B cell (primary cell): ENCODE measurements around the gene RNF19B. TPM values are rescaled to one million over a fixed set of nuclear protein-coding genes. Genes with fewer than 3 reads are reported as not detected.
A peak's percentile ranks its signal among the peaks of the same experiment; 100 is the strongest.

ENCODE experiments used
- ATAC-seq: fragments of 200-7000 bp; cut with Tn5 transposase; one replicate; pipeline ENCODE4 v1.10.0; 2021; ENCODE audit warnings: low read depth, mild to moderate bottlenecking, moderate number of reproducible peaks, moderate library complexity
- CTCF ChIA-PET: fragments of 350-600 bp; sonication (Branson Sonifier 250); formaldehyde crosslinking; loops from one replicate; lab custom pipeline; 2021; ENCODE audit warnings: antibody characterized with exemption, inconsistent platforms; lab: Charles Lee
- POLR2A ChIA-PET: fragments of 350-600 bp; sonication (Branson Sonifier 250); formaldehyde crosslinking; loops from one replicate; lab custom pipeline; 2021; ENCODE audit warnings: antibody characterized with exemption; lab: Charles Lee
- DNase-seq: peaks from one replicate; pipeline ENCODE4 v3.0.0; 2013
- H2AFZ ChIP-seq: 2 replicates; pipeline ENCODE4 v1.6.1; 2012; ENCODE audit warnings: mild to moderate bottlenecking, low read depth, low read length; ENCODE audit not compliant: insufficient read depth, poor library complexity, severe bottlenecking
- H3K27ac ChIP-seq, 2 donors: 1 replicate in 1 of 2; 2 replicates in 1 of 2; pipeline ENCODE4 v1.5.1; 2012 to 2013; ENCODE audit warnings: low read length in 2 of 2, mild to moderate bottlenecking in 2 of 2, moderate library complexity in 1 of 2
- H3K27me3 ChIP-seq, 4 experiments: fragments of 200-600 bp in 1 of 4; sonication (generic) in 1 of 4; replicated peaks in 1 of 4; 1 replicate in 2 of 4; 2 replicates in 2 of 4; pipeline versions ENCODE4 v1.6.1 to v1.7.0; 2013 to 2016; ENCODE audit warnings: low read length in 3 of 4, mild to moderate bottlenecking in 2 of 4, mixed read lengths in 1 of 4, moderate library complexity in 1 of 4; ENCODE audit not compliant: insufficient read depth in 4 of 4, control insufficient read depth in 3 of 4; ENCODE audit errors: control extremely low read depth in 1 of 4
- H3K36me3 ChIP-seq, 2 experiments: replicated peaks in 1 of 2; 1 replicate in 1 of 2; 2 replicates in 1 of 2; pipeline versions ENCODE4 v1.6.1 to v1.7.1; 2013; ENCODE audit warnings: low read length in 1 of 2; ENCODE audit not compliant: insufficient read depth in 2 of 2, control insufficient read depth in 1 of 2; ENCODE audit errors: control extremely low read depth in 1 of 2, extremely low read depth in 1 of 2
- H3K4me1 ChIP-seq, 2 donors: fragments of 200-600 bp in 1 of 2; sonication (generic) in 1 of 2; 1 replicate in 1 of 2; 2 replicates in 1 of 2; pipeline versions ENCODE4 v1.5.1 to v1.6.1; 2013 to 2017; ENCODE audit warnings: low read length in 2 of 2; ENCODE audit not compliant: control insufficient read depth in 2 of 2, insufficient read depth in 2 of 2
- H3K4me2 ChIP-seq: replicated peaks from 2 replicates; pipeline ENCODE3; 2012; ENCODE audit warnings: mild to moderate bottlenecking, low read depth, low read length; ENCODE audit not compliant: poor library complexity, severe bottlenecking
- H3K4me3 ChIP-seq, 5 experiments: fragments of 200-600 bp in 1 of 5; sonication (generic) in 1 of 5; 1 replicate in 3 of 5; 2 replicates in 2 of 5; pipeline versions ENCODE4 v1.5.1 to v1.7.0; 2011 to 2016; ENCODE audit warnings: low read length in 4 of 5, mild to moderate bottlenecking in 4 of 5, low read depth in 2 of 5, control low read depth in 1 of 5, moderate library complexity in 1 of 5; ENCODE audit not compliant: insufficient read depth in 1 of 5; ENCODE audit errors: control extremely low read depth in 1 of 5, extremely low read depth in 1 of 5
- H3K79me2 ChIP-seq: fragments of 200-600 bp; sonication (generic); one replicate; pipeline ENCODE4 v1.6.0; 2016; ENCODE audit warnings: low read length; ENCODE audit not compliant: control insufficient read depth, insufficient read depth
- H3K9ac ChIP-seq: fragments of 200-600 bp; sonication (generic); 2 replicates; pipeline ENCODE4 v1.6.1; 2017; ENCODE audit warnings: mild to moderate bottlenecking, low read length, moderate library complexity
- H3K9me3 ChIP-seq, 3 donors: one replicate each; pipeline versions ENCODE4 v1.6.1 to v1.7.1; 2013; ENCODE audit warnings: low read length in 2 of 3; ENCODE audit not compliant: control insufficient read depth in 2 of 3, insufficient read depth in 1 of 3; ENCODE audit errors: control extremely low read depth in 1 of 3
- H4K20me1 ChIP-seq: 2 replicates; pipeline ENCODE4 v1.6.0; 2012; ENCODE audit warnings: mild to moderate bottlenecking, low read length; ENCODE audit not compliant: insufficient read depth, control insufficient read depth, poor library complexity, severe bottlenecking
- H3K27ac Mint-ChIP-seq: one replicate; pipeline ENCODE4 v1.8.0; 2021; ENCODE audit warnings: mixed read lengths
- H3K27me3 Mint-ChIP-seq: one replicate; pipeline ENCODE4 v1.8.0; 2021; ENCODE audit warnings: mixed read lengths
- H3K4me1 Mint-ChIP-seq: one replicate; pipeline ENCODE4 v1.8.0; 2021; ENCODE audit warnings: mixed read lengths
- H3K4me3 Mint-ChIP-seq: one replicate; pipeline ENCODE4 v1.8.0; 2021; ENCODE audit warnings: mixed read lengths
- H3K9me3 Mint-ChIP-seq: one replicate; pipeline ENCODE4 v1.8.0; 2022; ENCODE audit warnings: mixed read lengths; ENCODE audit not compliant: insufficient read depth
- CTCF ChIP-seq: fragments of 200-600 bp; IDR thresholded peaks from one replicate; pipeline ENCODE4 v1.8.0; 2022; ENCODE audit warnings: antibody characterized with exemption, mild to moderate bottlenecking
- EZH2 ChIP-seq: IDR thresholded peaks from 2 replicates; pipeline ENCODE4 v1.6.1; 2012; ENCODE audit warnings: borderline replicate concordance, low read depth, mild to moderate bottlenecking, moderate library complexity, low read length; ENCODE audit not compliant: insufficient read depth, poor library complexity, severe bottlenecking
- WGBS: methylation state at CpG from one replicate; pipeline ENCODE4 v1.1.5; 2013; ENCODE audit warnings: missing lambda C conversion rate; ENCODE audit not compliant: insufficient coverage; 5-methylcytosine and 5-hydroxymethylcytosine counted together
- intact Hi-C: fragments of 100-400 bp; cut with micrococcal nuclease; formaldehyde crosslinking; loops from one replicate; pipeline ENCODE4 v1.10.0; 2022
- polyA plus RNA-seq: library from polyadenylated mRNA; depleted of rRNA; stranded (reverse); fragments of >200 nt; gene quantifications from 2 replicates; pipeline ENCODE4 v1.2.3, GENCODE V29; 2012
- total RNA-seq, 2 donors: library from RNA; stranded (reverse); fragments of 120-200 nt in 1 of 2; gene quantifications; 1 replicate in 1 of 2; 2 replicates in 1 of 2; pipeline versions ENCODE4 v1.2.3 to v1.2.4, GENCODE V29; 2013 to 2022

The RNF19B gene
- total and polyA plus RNA-seq, 2 donors (not counting 1 experiment from before 2014, with no cell fraction given) = 29.9 to 40.3 TPM

GRCh38 chr1:32991819-32992488, 27.3 kb upstream of the RNF19B start:
- no peak for TF ChIP-seq EZH2
- no peak for TF ChIP-seq CTCF
- Histone ChIP-seq H3K27ac (peak overlapping the region; percentile 63 to 88), H3K4me3 (peak overlapping the region in 2 of 5 experiments; percentile 14 to 45), H3K4me2 (peak overlapping the region; percentile 74), H3K79me2 (no peaks in the 10 kb centered on the region), H3K36me3 (no peaks in the 10 kb centered on the region), H3K9me3 (no peaks in the 10 kb centered on the region), H3K9ac (peak overlapping the region; percentile 43), H3K4me1 (peaks cover 51 to 53% of the 10 kb centered on the region in 2 donors), H4K20me1 (no peaks in the 10 kb centered on the region), H3K27me3 (no peaks in the 10 kb centered on the region), H2AFZ (peak overlapping the region; percentile 20)
- H3K27ac Mint-ChIP-seq = peak overlapping the region; percentile 98
- WGBS = 47% methylated on average over 9 of the region's 9 CpGs
- H3K4me3 Mint-ChIP-seq = peak overlapping the region; percentile 74
- ATAC-seq (no peak), DNase-seq (no peak)
- no peaks in the 10 kb centered on the region for H3K9me3 Mint-ChIP-seq
- CTCF ChIA-PET = interaction anchor here (0.6 to 3.2 kb wide), 12 partner anchors 10 to 1023 kb away, joined by 3 to 32 read pairs (median 4); no protein-coding TSS in a partner anchor
- H3K27me3 Mint-ChIP-seq = no peaks in the 10 kb centered on the region
- POLR2A ChIA-PET = interaction anchor here (0.5 to 3.6 kb wide), 6 partner anchors 9 to 701 kb away, joined by 3 to 34 read pairs (median 5); partner anchors contain the start of gene RNF19B
- intact Hi-C loops = loop anchor here (1.0 to 5.0 kb wide), 4 partner anchors 11 to 45 kb away; partner anchors contain the start of genes AK2 and RNF19B
- peaks cover 56% of the 10 kb centered on the region for H3K4me1 Mint-ChIP-seq

GRCh38 chr1:32991386-32991785, 26.8 kb upstream of the RNF19B start:
- DNase-seq (no peak), ATAC-seq (no peak)
- H4K20me1 ChIP-seq = no peaks in the 10 kb centered on the region
- H3K9ac ChIP-seq = peak overlapping the region; percentile 43
- H3K36me3 ChIP-seq = no peaks in the 10 kb centered on the region
- intact Hi-C loops = loop anchor here (5.0 kb wide), 1 partner anchor 44 kb away; no protein-coding TSS in a partner anchor
- H3K27me3 Mint-ChIP-seq = no peaks in the 10 kb centered on the region
- H3K79me2 ChIP-seq = no peaks in the 10 kb centered on the region
- CTCF ChIA-PET = interaction anchor here (1.0 to 3.2 kb wide), 3 partner anchors 13 to 57 kb away, joined by 3 to 32 read pairs (median 19); no protein-coding TSS in a partner anchor
- H3K4me1 ChIP-seq = peaks cover 51 to 53% of the 10 kb centered on the region in 2 donors
- peak overlapping the region; percentile 74 for H3K4me3 Mint-ChIP-seq
- peak overlapping the region; percentile 98 for H3K27ac Mint-ChIP-seq
- H3K4me3 ChIP-seq = peak overlapping the region in 1 of 5 experiments; percentile 45
- H3K4me2 ChIP-seq = peak overlapping the region; percentile 74
- H2AFZ ChIP-seq = peak overlapping the region; percentile 20
- peak overlapping the region; percentile 63 to 88 for H3K27ac ChIP-seq
- H3K9me3 Mint-ChIP-seq = no peaks in the 10 kb centered on the region
- H3K4me1 Mint-ChIP-seq = peaks cover 54% of the 10 kb centered on the region
- no peak for TF ChIP-seq CTCF
- TF ChIP-seq EZH2 = no peak
- no peaks in the 10 kb centered on the region for H3K9me3 ChIP-seq
- POLR2A ChIA-PET = interaction anchor here (3.6 kb wide), 1 partner anchor 27 kb away, joined by 34 read pairs; the partner anchor contains the start of gene RNF19B
- H3K27me3 ChIP-seq = no peaks in the 10 kb centered on the region
- WGBS = 75% methylated on average over 3 of the region's 5 CpGs
